Astrocyte (in vitro differentiated cells and primary cell): Measurements from ENCODE around the gene ZBED1. TPM values are rescaled to one million over a fixed set of nuclear protein-coding genes. Genes with fewer than 3 reads are reported as not detected.
"Not testable (repeated sequence)": the region's sequence is repeated elsewhere in the genome, so short reads cannot be mapped to it uniquely, and the experiment has no call there.

Experiments
- DNase-seq: peaks from one replicate; pipeline ENCODE4 v3.0.0-alpha.2; 2010; ENCODE audit warnings: low read depth
- FAIRE-seq: peaks from 2 replicates; lab custom pipeline; 2011; peaks lifted over from hg19 to GRCh38; lab: Jason Lieb, UNC
- H2AFZ ChIP-seq: 2 replicates; pipeline ENCODE4 v1.6.0; 2012; ENCODE audit warnings: low read depth, low read length, inconsistent platforms
- H3K27ac ChIP-seq: 2 replicates; pipeline ENCODE4 v1.5.1; 2011; ENCODE audit warnings: low read depth, low read length, inconsistent platforms
- H3K27me3 ChIP-seq: 2 replicates; pipeline ENCODE4 v1.6.0; 2011; ENCODE audit warnings: low read length, inconsistent platforms; ENCODE audit not compliant: insufficient read depth
- H3K36me3 ChIP-seq: 2 replicates; pipeline ENCODE4 v1.5.1; 2011; ENCODE audit warnings: low read length, inconsistent platforms; ENCODE audit not compliant: insufficient read depth
- H3K4me1 ChIP-seq: 2 replicates; pipeline ENCODE4 v1.5.1; 2011; ENCODE audit warnings: low read length, inconsistent platforms; ENCODE audit not compliant: insufficient read depth
- H3K4me2 ChIP-seq: 2 replicates; pipeline ENCODE4 v1.6.0; 2012; ENCODE audit warnings: low read length, inconsistent platforms
- H3K4me3 ChIP-seq: 2 replicates; pipeline ENCODE4 v1.5.1; 2011; ENCODE audit warnings: low read depth, mild to moderate bottlenecking, low read length, inconsistent platforms; ENCODE audit not compliant: insufficient read depth
- H3K79me2 ChIP-seq: 2 replicates; pipeline ENCODE4 v1.6.0; 2012; ENCODE audit warnings: mild to moderate bottlenecking, low read length, inconsistent platforms; ENCODE audit not compliant: insufficient read depth
- H3K9ac ChIP-seq: 2 replicates; pipeline ENCODE4 v1.6.0; 2012; ENCODE audit warnings: mild to moderate bottlenecking, low read length, inconsistent platforms
- H3K9me3 ChIP-seq: 2 replicates; pipeline ENCODE4 v1.5.1; 2012; ENCODE audit warnings: low read depth, mild to moderate bottlenecking, low read length, inconsistent platforms; ENCODE audit not compliant: insufficient read depth
- H4K20me1 ChIP-seq: 2 replicates; pipeline ENCODE4 v1.6.0; 2012; ENCODE audit warnings: low read length, inconsistent platforms; ENCODE audit not compliant: insufficient read depth
- H3K27ac Mint-ChIP-seq: one replicate; pipeline ENCODE4 v1.8.0; 2021; ENCODE audit warnings: mild to moderate bottlenecking, mixed read lengths; ENCODE audit not compliant: unreplicated experiment
- H3K27me3 Mint-ChIP-seq: one replicate; pipeline ENCODE4 v1.8.0; 2021; ENCODE audit warnings: low read depth, mixed read lengths; ENCODE audit not compliant: unreplicated experiment
- H3K36me3 Mint-ChIP-seq: one replicate; pipeline ENCODE4 v1.8.0; 2021; ENCODE audit warnings: low read depth, mixed read lengths; ENCODE audit not compliant: unreplicated experiment
- H3K4me1 Mint-ChIP-seq: one replicate; pipeline ENCODE4 v1.8.0; 2021; ENCODE audit warnings: low read depth, mixed read lengths; ENCODE audit not compliant: unreplicated experiment
- H3K4me3 Mint-ChIP-seq: one replicate; pipeline ENCODE4 v1.8.0; 2021; ENCODE audit warnings: mild to moderate bottlenecking, moderate library complexity, mixed read lengths; ENCODE audit not compliant: unreplicated experiment
- H3K9me3 Mint-ChIP-seq: one replicate; pipeline ENCODE4 v1.8.0; 2021; ENCODE audit warnings: mild to moderate bottlenecking, mixed read lengths; ENCODE audit not compliant: unreplicated experiment
- CTCF ChIP-seq: IDR thresholded peaks from 2 replicates; pipeline ENCODE4 v1.5.1; 2011; ENCODE audit warnings: low read depth, mild to moderate bottlenecking, inconsistent platforms, low read length, moderate library complexity; ENCODE audit not compliant: insufficient read depth
- EZH2 ChIP-seq: IDR thresholded peaks from 2 replicates; pipeline ENCODE4 v1.6.1; 2012; ENCODE audit warnings: mild to moderate bottlenecking, low read length, inconsistent platforms; ENCODE audit not compliant: insufficient read depth
- total RNA-seq: library from RNA; stranded (reverse); gene quantifications from 2 replicates; pipeline ENCODE4 v1.2.1, GENCODE V29; 2021

The ZBED1 gene
- total RNA-seq, 1 donor from 2014 or later = 19.9 TPM

GRCh38 chrX:2479420-2479780 lies 21.4 kb downstream of the ZBED1 start:
- Histone ChIP-seq H3K9ac (no peak overlapping the region), H2AFZ (no peak overlapping the region), H3K4me3 (no peak overlapping the region), H3K4me2 (no peak overlapping the region), H3K36me3 (no peaks in the 10 kb centered on the region), H3K4me1 (peaks cover 7% of the 10 kb centered on the region), H3K27me3 (no peaks in the 10 kb centered on the region), H4K20me1 (peaks cover 42% of the 10 kb centered on the region), H3K27ac (no peak overlapping the region), H3K79me2 (peaks cover 57% of the 10 kb centered on the region), H3K9me3 (no peaks in the 10 kb centered on the region)
- H3K27me3 Mint-ChIP-seq = no peaks in the 10 kb centered on the region
- H3K9me3 Mint-ChIP-seq = peaks cover 3% of the 10 kb centered on the region
- peaks cover 18% of the 10 kb centered on the region for H3K36me3 Mint-ChIP-seq
- peaks cover 4% of the 10 kb centered on the region for H3K4me1 Mint-ChIP-seq
- H3K4me3 Mint-ChIP-seq = no peak overlapping the region
- TF ChIP-seq EZH2 (no peak), CTCF (no peak)
- H3K27ac Mint-ChIP-seq = no peak overlapping the region
- DNase-seq (no peak), FAIRE-seq (no peak)

- TF ChIP-seq CTCF = no peak
- no peak for TF ChIP-seq EZH2
- Histone ChIP-seq H3K27ac (no peak overlapping the region), H3K27me3 (no peaks in the 10 kb centered on the region), H2AFZ (no peak overlapping the region), H3K9me3 (no peaks in the 10 kb centered on the region), H3K4me1 (peaks cover under 1% of the 10 kb centered on the region), H3K36me3 (no peaks in the 10 kb centered on the region), H3K9ac (no peak overlapping the region), H3K4me2 (no peak overlapping the region), H3K79me2 (peaks cover 57% of the 10 kb centered on the region), H3K4me3 (no peak overlapping the region), H4K20me1 (peaks cover 48% of the 10 kb centered on the region)
- no peak overlapping the region for H3K4me3 Mint-ChIP-seq
- no peak for DNase-seq
- H3K4me1 Mint-ChIP-seq = peaks cover 4% of the 10 kb centered on the region
- peaks cover 18% of the 10 kb centered on the region for H3K36me3 Mint-ChIP-seq
- H3K27ac Mint-ChIP-seq = no peak overlapping the region
- no peak for FAIRE-seq
- no peaks in the 10 kb centered on the region for H3K27me3 Mint-ChIP-seq
- H3K9me3 Mint-ChIP-seq = peaks cover 3% of the 10 kb centered on the region
Measured at GRCh38 chrX:2478546-2479419, 22.0 kb downstream of the ZBED1 start.

GRCh38 chrX:2477313-2477712 lies 23.5 kb downstream of the ZBED1 start:
- not testable (repeated sequence) for H3K27ac Mint-ChIP-seq, DNase-seq, H3K4me2 ChIP-seq, H3K4me1 ChIP-seq, H3K27ac ChIP-seq, H3K4me3 ChIP-seq, H2AFZ ChIP-seq, H3K9me3 ChIP-seq, H3K36me3 ChIP-seq, H3K9ac ChIP-seq, H3K27me3 ChIP-seq, H3K4me1 Mint-ChIP-seq, H3K27me3 Mint-ChIP-seq, H3K4me3 Mint-ChIP-seq, H3K9me3 Mint-ChIP-seq
- FAIRE-seq = peak; percentile 39
- Histone ChIP-seq H4K20me1 (peaks cover 50% of the 10 kb centered on the region), H3K79me2 (peaks cover 54% of the 10 kb centered on the region)
- H3K36me3 Mint-ChIP-seq = peaks cover 18% of the 10 kb centered on the region
